SW 1271 (cell line): Measurements from ENCODE around the gene RASSF7.

Experiments
- DNase-seq, 2 experiments: peaks; one replicate each; lab custom pipeline; 2025; lab: John Stamatoyannopoulos, UW

RASSF7 gene

GRCh38 chr11:610146-610801, 49.5 kb downstream of the RASSF7 start:
- DNase-seq = no peak

- DNase-seq = no peak
Measured at GRCh38 chr11:611001-611996, 50.5 kb downstream of the RASSF7 start.

- DNase-seq = peak in 1 of 2 experiments; percentile 44
Measured at GRCh38 chr11:612201-612960, 51.6 kb downstream of the RASSF7 start.

DNA sequence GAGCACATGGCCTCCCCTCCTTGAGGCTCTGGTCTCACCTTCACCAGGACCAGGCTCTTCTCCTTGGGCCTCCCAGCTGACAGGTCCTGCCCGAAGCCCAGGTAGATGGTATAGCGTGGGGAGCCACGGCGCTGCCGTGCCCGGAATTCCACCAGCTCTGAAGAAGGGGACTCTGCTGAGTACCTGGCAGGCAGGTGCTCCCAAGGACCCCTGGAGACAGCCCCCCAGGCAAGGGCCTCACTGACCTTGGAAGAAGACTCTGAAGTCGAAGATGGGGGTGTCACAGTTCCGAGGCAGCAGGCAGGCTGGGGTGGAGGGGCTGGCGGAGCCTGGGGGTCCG, 52.2 kb downstream of the RASSF7 start:
- no peak for DNase-seq

- DNase-seq = peak; percentile 28 to 40
Measured at GRCh38 chr11:613369-613968, 52.7 kb downstream of the RASSF7 start.
